Measurements from ENCODE around the gene LCN6. TPM values are rescaled to one million over a fixed set of nuclear protein-coding genes. Genes with fewer than 3 reads are reported as not detected.
A peak's percentile ranks its signal among the peaks of the same experiment; 100 is the strongest.
"Not testable (repeated sequence)": the region's sequence is repeated elsewhere in the genome, so short reads cannot be mapped to it uniquely, and the experiment has no call there.

The LCN6 gene
- total and polyA plus RNA-seq, 8 donors: 1.1 to 25.6 (median 4.2) TPM; not detected in 2

DNA sequence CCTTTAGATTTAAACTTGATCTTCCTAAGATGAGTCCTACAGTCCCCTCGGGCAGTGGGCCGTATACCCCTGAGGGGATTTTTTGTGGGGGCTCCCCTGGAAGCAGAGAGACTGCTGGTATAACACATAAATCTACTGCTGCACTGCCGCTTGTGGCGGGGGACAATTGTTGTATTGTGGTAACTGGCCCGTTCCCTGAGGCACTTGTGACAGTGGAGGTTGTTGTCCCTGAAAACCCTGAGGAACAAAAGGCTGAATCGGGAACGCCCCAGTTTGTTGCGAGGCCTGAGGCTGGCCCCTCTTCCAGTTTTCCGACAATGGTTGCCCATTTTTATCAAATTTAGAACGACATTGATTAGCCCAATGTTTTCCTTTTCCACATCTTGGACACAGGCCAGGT lies 38.1 kb upstream of the LCN6 start:
- 32 to 44% methylated on average over 10 of the region's 10 CpGs for WGBS, 2 donors
- Histone ChIP-seq H3K36me3 (no peaks in the 10 kb centered on the region), H3K4me1 (peaks cover 10 to 27% (median 11%) of the 10 kb centered on the region in 3 donors), H3K27ac (no peak overlapping the region), H3K9me3 (no peaks in the 10 kb centered on the region), H3K27me3 (no peaks in the 10 kb centered on the region), H3K4me3 (no peak overlapping the region)
- no peak for FAIRE-seq
- intact Hi-C loops (cut with DNase I): loop anchor here in 2 of 3 donors (5.0 kb wide), 1 partner anchor 251 kb away; no protein-coding TSS in a partner anchor
- DNase-seq: no peak
- TF ChIP-seq, protein P1, sequence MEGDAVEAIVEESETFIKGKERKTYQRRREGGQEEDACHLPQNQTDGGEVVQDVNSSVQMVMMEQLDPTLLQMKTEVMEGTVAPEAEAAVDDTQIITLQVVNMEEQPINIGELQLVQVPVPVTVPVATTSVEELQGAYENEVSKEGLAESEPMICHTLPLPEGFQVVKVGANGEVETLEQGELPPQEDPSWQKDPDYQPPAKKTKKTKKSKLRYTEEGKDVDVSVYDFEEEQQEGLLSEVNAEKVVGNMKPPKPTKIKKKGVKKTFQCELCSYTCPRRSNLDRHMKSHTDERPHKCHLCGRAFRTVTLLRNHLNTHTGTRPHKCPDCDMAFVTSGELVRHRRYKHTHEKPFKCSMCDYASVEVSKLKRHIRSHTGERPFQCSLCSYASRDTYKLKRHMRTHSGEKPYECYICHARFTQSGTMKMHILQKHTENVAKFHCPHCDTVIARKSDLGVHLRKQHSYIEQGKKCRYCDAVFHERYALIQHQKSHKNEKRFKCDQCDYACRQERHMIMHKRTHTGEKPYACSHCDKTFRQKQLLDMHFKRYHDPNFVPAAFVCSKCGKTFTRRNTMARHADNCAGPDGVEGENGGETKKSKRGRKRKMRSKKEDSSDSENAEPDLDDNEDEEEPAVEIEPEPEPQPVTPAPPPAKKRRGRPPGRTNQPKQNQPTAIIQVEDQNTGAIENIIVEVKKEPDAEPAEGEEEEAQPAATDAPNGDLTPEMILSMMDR (IDR thresholded peaks at IDR 0.05): no peak
- ATAC-seq: no peak

- 41 to 61% methylated on average over 23 of the region's 23 CpGs for WGBS, 2 donors
- H3K27ac ChIP-seq, FAIRE-seq, H3K4me3 ChIP-seq, H3K27me3 ChIP-seq, H3K36me3 ChIP-seq, H3K9me3 ChIP-seq: not testable (repeated sequence)
- H3K4me1 ChIP-seq: peaks cover 10 to 27% (median 11%) of the 10 kb centered on the region in 3 donors
- ATAC-seq (peak in 2 of 4 donors; percentile 10 to 13), DNase-seq (peak in 3 of 6 donors; percentile 60 to 74 (median 61))
- intact Hi-C loops (cut with DNase I): loop anchor here in 2 of 3 donors (5.0 kb wide), 1 partner anchor 252 kb away; no protein-coding TSS in a partner anchor
Observed at GRCh38 chr9:136785565-136786355, 37.4 kb upstream of the LCN6 start.

GRCh38 chr9:136784997-136785361 lies 36.7 kb upstream of the LCN6 start:
- peak in 2 of 4 donors; percentile 64 to 65 for ATAC-seq
- no peaks in the 10 kb centered on the region for H3K27me3 ChIP-seq
- FAIRE-seq: no peak
- 59 to 82% methylated on average over 6 of the region's 6 CpGs for WGBS, 2 donors
- H3K36me3 ChIP-seq: no peaks in the 10 kb centered on the region
- intact Hi-C loops (cut with DNase I): loop anchor here in 2 of 3 donors (5.0 kb wide), 1 partner anchor 252 kb away; no protein-coding TSS in a partner anchor
- H3K4me3 ChIP-seq: no peak overlapping the region
- H3K9me3 ChIP-seq: no peaks in the 10 kb centered on the region
- DNase-seq: no peak
- H3K4me1 ChIP-seq: peaks cover 3 to 21% (median 6%) of the 10 kb centered on the region in 3 donors
- H3K27ac ChIP-seq: no peak overlapping the region
- TF ChIP-seq, protein P1 (IDR thresholded peaks at IDR 0.05): no peak

GRCh38 chr9:136784249-136784996 lies 36.1 kb upstream of the LCN6 start:
- H3K36me3 ChIP-seq: no peaks in the 10 kb centered on the region
- intact Hi-C loops (cut with DNase I): no loop called here
- peaks cover 0 to 16% (median under 1%) of the 10 kb centered on the region in 3 donors for H3K4me1 ChIP-seq
- H3K9me3 ChIP-seq: no peaks in the 10 kb centered on the region
- DNase-seq: no peak
- no peak overlapping the region for H3K4me3 ChIP-seq
- FAIRE-seq: no peak
- ATAC-seq: peak in 2 of 4 donors; percentile 40 to 48
- H3K27ac ChIP-seq: no peak overlapping the region
- H3K27me3 ChIP-seq: no peaks in the 10 kb centered on the region
- 27 to 35% methylated on average over 9 of the region's 9 CpGs for WGBS, 2 donors
- TF ChIP-seq, protein P1 (IDR thresholded peaks at IDR 0.05): peak in 3 of 4 donors; percentile 27 to 52 (median 30)

DNA sequence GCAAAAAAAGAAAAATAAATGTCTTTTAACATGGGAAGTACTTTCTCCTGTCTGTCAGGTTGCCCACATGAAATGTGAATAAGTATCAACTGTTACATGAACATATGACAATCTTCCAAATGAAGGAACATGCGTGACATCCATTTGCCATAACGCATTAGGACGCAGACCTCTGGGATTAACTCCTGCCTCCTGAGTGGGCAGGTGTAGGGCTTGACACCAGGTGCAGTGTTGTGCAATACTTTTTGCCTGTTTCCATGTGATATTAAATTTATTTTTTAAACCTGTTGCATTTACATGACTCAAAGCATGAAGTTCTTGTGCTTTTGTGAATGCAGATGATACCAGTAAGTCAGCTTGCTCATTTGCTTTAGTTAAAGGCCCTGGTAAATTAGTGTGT lies 34.1 kb upstream of the LCN6 start:
- ATAC-seq (no peak), FAIRE-seq (no peak)

More for the DNA sequence above, 34.1 kb upstream of the LCN6 start:
- Histone ChIP-seq H3K9me3 (no peaks in the 10 kb centered on the region), H3K4me1 (no peaks in the 10 kb centered on the region), H3K36me3 (no peaks in the 10 kb centered on the region), H3K27me3 (no peaks in the 10 kb centered on the region), H3K27ac (no peak overlapping the region), H3K4me3 (no peak overlapping the region)
- no peak for DNase-seq
- intact Hi-C loops (cut with DNase I): no loop called here
- WGBS, 2 donors: 91 to 94% methylated on average over 3 of the region's 3 CpGs
- TF ChIP-seq, protein P1 (IDR thresholded peaks at IDR 0.05): no peak

All from pancreas (tissue), 10 donors.